A673 (cell line): ENCODE results near the gene KIRREL3.

Experiments used
- CTCF ChIP-seq: fragments of 300-800, 200-600 bp; sonication (generic); conservative IDR thresholded peaks from 2 replicates; pipeline ENCODE4 v1.5.1; 2017; ENCODE audit warnings: low read depth, mild to moderate bottlenecking, antibody characterized with exemption, low read length, moderate library complexity, mixed read lengths
- EZH2 ChIP-seq: fragments of 200-600 bp; sonication (generic); IDR thresholded peaks from 2 replicates; pipeline ENCODE4 v1.6.1; 2017; ENCODE audit warnings: borderline replicate concordance, low read depth, mild to moderate bottlenecking, mixed read lengths, antibody characterized with exemption, low read length; ENCODE audit not compliant: poor library complexity, severe bottlenecking

DNA sequence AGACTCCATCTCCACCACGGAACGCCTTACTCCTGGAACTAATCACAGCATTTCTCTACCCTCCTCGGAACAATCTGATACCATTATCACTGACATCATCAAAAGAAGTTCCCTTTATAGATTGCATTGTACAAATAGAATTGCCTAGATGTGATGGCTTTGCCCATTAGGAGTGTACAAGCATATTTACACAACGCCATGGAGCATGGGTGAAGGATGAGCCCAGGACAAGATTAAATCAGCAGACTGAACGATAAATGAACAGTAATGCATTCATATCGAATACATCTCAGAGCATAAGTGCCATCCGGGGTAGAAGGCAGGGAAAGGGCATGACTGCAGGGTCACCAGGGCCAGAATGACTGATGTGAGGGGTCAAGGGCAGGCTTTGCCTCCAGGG is 57.3 kb downstream of the KIRREL3 start:
- TF ChIP-seq CTCF (no peak), EZH2 (no peak)
